HG03039 (cell line): Measurements from ENCODE around the gene WNK1.
A peak's percentile ranks its signal among the peaks of the same experiment; 100 is the strongest.

Experiments
- ATAC-seq: cut with Tn5 transposase; IDR thresholded peaks from one replicate; pipeline ENCODE4 v1.9.1; 2021; ENCODE audit warnings: mild to moderate bottlenecking, moderate library complexity; ENCODE audit not compliant: unreplicated experiment

WNK1 gene

GRCh38 chr12:944211-944610 is 191.8 kb downstream of the WNK1 start:
- no peak for ATAC-seq

- ATAC-seq, result no peak
Measured at GRCh38 chr12:946212-946611, 193.8 kb downstream of the WNK1 start.

GRCh38 chr12:946631-947030 is 194.3 kb downstream of the WNK1 start:
- ATAC-seq, result no peak

- no peak for ATAC-seq
Measured at GRCh38 chr12:948238-948637, 195.9 kb downstream of the WNK1 start.

GRCh38 chr12:949453-950191 is 197.2 kb downstream of the WNK1 start, which contains the start of gene RAD52:
RAD52 (minus strand) TSS chr12:949694; CDS start chr12:933058, 16,636 bp downstream.
- peak; percentile 78 for ATAC-seq

GRCh38 chr12:951176-951575 is 198.8 kb downstream of the WNK1 start:
- ATAC-seq, result no peak

GRCh38 chr12:953776-954175 is 201.4 kb downstream of the WNK1 start:
- ATAC-seq, result no peak

GRCh38 chr12:954741-955140 is 202.4 kb downstream of the WNK1 start:
- ATAC-seq, result no peak

GRCh38 chr12:955939-956338 is 203.6 kb downstream of the WNK1 start:
- no peak for ATAC-seq

GRCh38 chr12:958588-959123 is 206.3 kb downstream of the WNK1 start:
- no peak for ATAC-seq
